GM13977 (cell line): ENCODE results near the gene GRIN3A.

Source experiments
- DNase-seq: peaks from one replicate; pipeline ENCODE4 v3.0.0; 2012; ENCODE audit warnings: low spot score
- CTCF ChIP-seq: IDR thresholded peaks from 2 replicates; pipeline ENCODE4 v1.5.1; 2012; ENCODE audit warnings: mild to moderate bottlenecking, control low read depth; ENCODE audit not compliant: insufficient read depth; ENCODE audit errors: extremely low read depth, missing control alignments
- in situ Hi-C: fragments of 300-500 bp; cut with MboI; formaldehyde crosslinking; loops from one replicate; pipeline ENCODE4 v1.12.0; 2022; ENCODE audit warnings: low sequenced_read_pairs, low pct_unique_long_range_greater_than_20kb, mixed read lengths, inconsistent platforms; ENCODE audit not compliant: unreplicated experiment

GRIN3A gene

GRCh38 chr9:101684665-101685064 is 53.8 kb downstream of the GRIN3A start:
- TF ChIP-seq CTCF = no peak
- in situ Hi-C loops = no loop called here
- no peak for DNase-seq

- no peak for DNase-seq
- TF ChIP-seq CTCF = no peak
- in situ Hi-C loops = no loop called here
Observed at GRCh38 chr9:101683236-101683635, 55.2 kb downstream of the GRIN3A start.

- no peak for TF ChIP-seq CTCF
- in situ Hi-C loops = no loop called here
- DNase-seq = no peak
Observed at GRCh38 chr9:101677861-101678260, 60.6 kb downstream of the GRIN3A start.

- no peak for TF ChIP-seq CTCF
- DNase-seq = no peak
- in situ Hi-C loops = no loop called here
Observed at GRCh38 chr9:101675341-101675740, 63.1 kb downstream of the GRIN3A start.

GRCh38 chr9:101674165-101674564 is 64.3 kb downstream of the GRIN3A start:
- in situ Hi-C loops = no loop called here
- no peak for DNase-seq
- no peak for TF ChIP-seq CTCF

- in situ Hi-C loops = no loop called here
- no peak for DNase-seq
- no peak for TF ChIP-seq CTCF
Observed at GRCh38 chr9:101673642-101674041, 64.8 kb downstream of the GRIN3A start.

- in situ Hi-C loops = no loop called here
- no peak for TF ChIP-seq CTCF
- no peak for DNase-seq
Observed at GRCh38 chr9:101671567-101671966, 66.9 kb downstream of the GRIN3A start.
